Middle frontal gyrus (tissue), 1 donor: Measurements from ENCODE around the gene EFCC1.

Experiments used
- DNase-seq: peaks from one replicate; pipeline ENCODE4 v3.0.0-alpha.2; 2015; ENCODE audit warnings: low spot score; ENCODE audit errors: extremely low spot score

The EFCC1 gene

GRCh38 chr3:128994581-128995546, 6.2 kb upstream of the EFCC1 start:
- no peak for DNase-seq

GRCh38 chr3:128995737-128996136, 5.4 kb upstream of the EFCC1 start:
- DNase-seq, result no peak

DNA sequence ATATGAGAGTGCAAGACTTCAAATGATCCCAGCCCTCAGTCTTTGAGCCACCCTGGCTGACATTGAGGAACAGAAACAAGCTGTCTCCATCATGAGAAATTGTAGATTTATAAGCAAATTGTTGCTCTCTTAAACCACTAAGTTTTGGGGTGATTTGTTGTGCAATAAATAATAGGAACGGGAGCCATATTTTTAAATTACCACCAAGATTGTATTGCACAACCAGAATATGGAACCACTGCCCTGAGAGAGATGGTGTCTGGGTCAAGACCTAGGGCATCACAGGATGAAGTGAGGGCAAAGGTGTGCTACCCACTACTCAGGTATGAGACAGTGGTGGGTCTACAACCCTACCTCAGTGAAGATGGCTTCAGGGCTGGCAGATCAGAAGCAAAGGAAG, 4.9 kb upstream of the EFCC1 start:
- no peak for DNase-seq

DNA sequence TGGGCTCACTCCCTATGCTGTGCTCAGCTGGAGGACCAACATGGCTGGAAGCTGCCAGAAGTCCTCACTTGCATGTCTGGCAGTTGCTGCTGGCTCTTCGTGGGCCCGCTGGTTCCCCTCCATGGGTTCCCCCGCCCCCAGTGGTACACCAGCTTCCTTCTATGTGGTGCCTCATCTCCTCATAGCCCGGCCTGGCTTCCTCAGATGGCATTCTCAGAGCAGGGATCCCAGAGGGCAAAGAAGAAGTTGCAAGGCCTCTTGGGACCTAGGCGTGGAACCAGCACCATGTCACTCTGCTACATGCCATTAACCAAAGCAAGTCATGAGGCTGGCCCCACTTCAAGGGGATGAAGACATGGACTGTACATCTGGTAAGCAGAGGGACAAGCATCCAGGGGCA, 4.4 kb upstream of the EFCC1 start:
- no peak for DNase-seq

DNA sequence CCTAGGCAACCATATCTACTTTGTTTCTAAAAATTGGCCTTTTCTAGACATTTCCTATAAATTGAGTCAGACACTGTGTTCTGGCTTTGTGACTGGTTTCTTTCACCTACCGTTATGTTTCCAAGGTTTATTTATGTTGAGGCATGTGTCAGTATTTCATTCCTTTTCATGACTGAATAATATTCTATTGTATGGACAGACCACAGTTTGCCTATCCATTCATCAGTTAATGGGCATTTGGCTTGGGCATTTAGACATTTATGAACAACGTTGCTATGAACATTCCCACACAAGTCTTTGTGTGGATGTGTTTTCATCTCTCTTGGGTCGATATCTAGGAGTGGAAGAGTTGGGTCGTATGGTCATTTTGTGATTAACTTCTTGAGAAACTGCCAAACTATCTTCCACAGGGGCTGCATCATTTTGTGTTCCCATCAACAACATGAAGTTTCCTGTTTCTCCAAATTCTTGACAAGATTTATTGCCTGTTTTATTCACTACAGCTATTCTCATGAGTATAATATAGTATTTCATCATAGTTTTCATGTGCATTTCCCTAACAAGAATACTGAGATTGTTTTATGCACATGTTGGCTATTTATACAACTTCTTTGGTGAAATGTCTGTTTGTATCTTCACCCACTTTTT, 3.5 kb upstream of the EFCC1 start:
- DNase-seq, result no peak

- no peak for DNase-seq
Measured at GRCh38 chr3:128998561-128998960, 2.5 kb upstream of the EFCC1 start.

DNA sequence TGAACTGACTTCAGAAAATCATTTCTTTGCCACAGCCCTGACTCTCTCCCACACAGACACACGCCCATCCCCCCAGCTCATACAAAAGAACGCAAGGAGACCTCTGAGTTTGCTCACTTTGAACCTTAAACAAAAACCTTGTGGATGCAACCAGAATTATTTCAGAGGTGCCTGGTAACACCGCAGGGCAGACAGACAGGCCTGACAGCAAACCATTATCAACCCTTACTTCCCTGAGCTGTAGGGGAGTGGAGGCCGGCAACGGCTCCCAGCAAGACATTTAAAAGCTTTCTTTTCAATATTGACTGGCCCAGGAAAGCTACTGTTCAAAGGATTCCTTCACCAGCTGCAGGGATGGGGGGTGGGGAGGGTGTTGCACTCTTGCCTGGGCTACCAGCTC, 2.0 kb upstream of the EFCC1 start:
- no peak for DNase-seq

DNA sequence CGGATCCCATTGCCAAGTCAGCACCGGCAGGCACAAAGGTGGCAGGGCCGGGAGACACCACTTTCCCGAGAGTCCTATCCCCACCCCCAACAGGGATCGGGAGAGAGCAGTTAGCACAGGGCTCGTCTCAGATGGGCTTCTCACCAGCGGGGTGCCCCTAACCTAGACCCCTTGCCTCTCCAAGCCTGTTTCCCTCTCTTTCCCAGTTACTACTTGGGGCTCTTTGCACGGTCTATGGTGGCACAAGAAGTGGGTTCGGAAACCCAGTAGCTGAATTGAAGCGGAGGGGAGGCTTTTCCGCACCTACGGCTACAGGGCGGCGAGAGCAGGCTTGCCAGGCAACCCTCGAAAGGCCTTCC, 383 bp upstream of the EFCC1 start:
- DNase-seq, result no peak

- DNase-seq, result no peak
Measured at GRCh38 chr3:129001806-129002572, 885 bp downstream of the EFCC1 start.

DNA sequence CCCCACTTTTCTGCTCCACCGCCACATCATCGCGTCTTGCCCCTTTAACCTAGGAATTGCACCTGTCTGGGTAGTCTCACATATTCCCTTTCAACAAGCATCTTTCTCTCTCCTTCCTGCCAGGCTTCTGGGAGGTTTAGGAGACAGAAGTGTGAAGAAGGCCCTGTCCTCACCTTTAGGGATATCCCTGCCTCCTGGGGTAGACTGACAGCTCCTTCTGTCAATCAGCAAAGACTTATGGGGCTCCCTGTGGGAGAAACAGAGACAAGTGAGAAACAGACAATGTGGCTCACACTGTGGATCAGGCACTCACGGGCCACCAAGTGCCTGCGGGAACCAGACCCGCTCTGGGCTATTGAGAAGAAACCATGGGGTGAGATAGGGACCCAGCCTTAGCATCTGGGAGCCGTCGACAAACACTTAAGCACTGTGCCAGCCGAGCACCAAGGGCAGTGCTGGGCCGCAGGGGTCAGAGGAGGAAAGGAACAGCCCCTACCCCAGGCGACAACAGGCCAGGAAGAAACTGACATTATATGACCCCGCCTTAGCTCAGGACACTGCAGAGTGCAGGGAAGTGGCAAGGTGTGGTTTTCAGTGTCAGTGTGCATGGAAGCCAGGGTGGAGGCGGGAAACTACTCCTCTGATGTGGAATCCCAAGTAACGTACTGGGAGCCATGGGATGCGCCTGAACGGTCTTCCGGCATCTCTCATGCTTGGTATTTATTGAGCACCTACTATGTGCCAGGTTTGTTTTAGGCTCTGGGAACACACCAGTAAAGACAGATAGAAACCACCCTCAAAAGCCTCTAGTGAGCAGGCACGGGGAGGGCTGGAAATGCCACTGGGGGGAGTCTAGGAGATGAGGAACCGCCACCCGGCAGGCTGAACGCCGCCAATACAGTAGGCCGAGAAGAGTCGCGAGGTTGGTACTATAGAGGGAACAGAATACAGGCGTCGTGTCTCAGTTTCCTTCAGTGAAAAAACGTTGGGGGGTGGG, 1.8 kb downstream of the EFCC1 start:
- DNase-seq, result no peak

GRCh38 chr3:129003578-129004112, 2.5 kb downstream of the EFCC1 start:
- DNase-seq, result no peak

- no peak for DNase-seq
Measured at GRCh38 chr3:129004639-129005295, 3.7 kb downstream of the EFCC1 start.

DNA sequence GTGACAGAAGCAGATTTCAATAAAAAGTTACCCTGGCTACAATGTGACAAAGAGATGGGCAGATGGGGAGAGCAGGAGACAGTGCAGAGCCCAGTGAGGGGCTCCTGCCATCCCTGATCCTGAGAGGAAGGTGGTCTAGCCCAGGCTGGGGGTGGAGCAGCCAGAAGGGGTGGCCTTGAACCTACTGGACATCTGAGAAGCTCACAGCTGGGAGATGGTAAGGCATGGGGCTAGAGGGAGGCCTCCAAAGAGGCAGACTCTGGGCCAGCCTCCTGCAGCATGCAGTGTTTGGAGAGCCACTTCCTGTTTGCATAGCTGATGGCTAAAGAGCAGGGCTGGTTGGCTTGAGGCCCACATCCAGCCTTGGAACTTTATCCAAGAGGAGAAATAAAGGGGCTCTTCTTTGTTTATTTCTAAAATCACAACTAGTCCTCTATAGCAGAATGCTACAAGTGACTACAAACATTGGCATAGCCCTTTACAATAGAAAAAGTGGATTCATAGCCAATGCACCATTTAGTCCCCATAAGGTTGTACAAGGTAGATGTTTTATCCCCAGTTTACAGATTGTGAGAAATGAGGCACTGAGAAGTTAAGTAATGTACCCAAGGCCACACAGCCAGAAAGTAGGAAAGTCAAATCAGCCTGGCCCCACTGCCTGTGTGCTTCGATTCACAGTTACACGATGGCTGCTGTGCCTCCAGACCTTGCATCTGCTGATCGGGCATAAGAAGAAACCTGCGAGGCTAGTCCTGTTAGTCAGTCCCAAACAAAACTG, 4.6 kb downstream of the EFCC1 start:
- DNase-seq, result no peak

DNA sequence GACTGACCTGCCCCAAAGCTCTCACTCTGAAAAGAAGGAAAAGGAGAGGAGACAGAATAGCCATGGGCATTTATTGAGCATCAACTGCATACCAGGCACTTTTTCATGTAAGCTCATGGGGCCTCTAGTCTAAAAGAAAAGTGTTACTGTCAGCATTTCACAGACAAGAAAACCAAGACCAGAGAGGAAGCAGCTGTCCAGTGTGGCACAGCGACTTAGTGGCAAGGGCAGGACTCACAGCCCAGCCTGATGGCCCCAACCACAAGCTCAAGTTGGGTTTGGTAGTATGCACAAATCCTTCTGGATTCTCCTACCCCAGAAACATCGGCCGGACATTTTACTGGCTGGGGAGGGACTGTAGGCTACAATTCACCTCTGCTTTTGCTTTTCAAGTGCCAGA, 5.8 kb downstream of the EFCC1 start:
- DNase-seq, result no peak

DNA sequence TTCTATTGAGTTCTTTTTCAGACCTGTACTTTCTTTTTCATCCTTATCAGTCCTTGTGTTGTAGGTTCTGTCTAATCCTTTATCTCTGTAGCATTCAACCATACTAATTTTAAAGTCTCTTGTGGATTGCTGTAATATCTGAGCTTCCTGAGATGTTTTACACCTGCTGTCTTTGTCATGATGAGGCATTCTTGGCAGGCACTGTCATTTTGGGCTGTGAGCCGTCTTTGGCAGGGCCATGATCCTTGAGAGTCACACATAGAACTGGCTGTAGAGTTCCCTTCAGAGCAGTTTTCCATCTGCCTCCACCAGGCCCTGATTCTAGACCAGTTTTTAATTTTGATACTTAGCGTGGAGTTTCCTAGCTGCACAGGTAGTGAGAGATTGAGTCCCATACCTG, 6.7 kb downstream of the EFCC1 start:
- no peak for DNase-seq

- no peak for DNase-seq
Measured at GRCh38 chr3:129009266-129009665, 8.2 kb downstream of the EFCC1 start.

GRCh38 chr3:129010310-129010956, 9.3 kb downstream of the EFCC1 start:
- no peak for DNase-seq

DNA sequence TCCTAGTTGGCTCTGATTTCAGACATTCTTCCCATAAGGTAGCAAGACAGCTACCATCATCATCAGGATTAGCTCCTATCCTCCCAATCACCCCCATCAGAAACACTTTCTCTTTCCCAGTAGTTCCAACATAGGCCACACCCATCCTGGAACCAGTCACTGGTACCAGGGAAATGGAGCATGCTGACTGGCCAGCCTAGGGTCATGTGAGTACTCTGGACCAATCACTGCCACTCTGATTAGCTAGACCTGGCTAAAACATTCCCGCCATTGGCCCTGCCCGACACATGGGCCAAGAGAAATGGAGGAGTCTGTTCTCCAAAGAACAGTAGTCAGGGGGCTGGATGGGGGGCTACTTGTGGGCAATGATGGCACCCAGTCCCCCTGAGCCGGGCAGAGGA, 12.4 kb downstream of the EFCC1 start:
- no peak for DNase-seq

- no peak for DNase-seq
Measured at GRCh38 chr3:129014148-129014547, 13.0 kb downstream of the EFCC1 start.
